COLO829 (cell line): ENCODE results near the gene SLC12A6.
"Not testable (repeated sequence)": the region's sequence is repeated elsewhere in the genome, so short reads cannot be mapped to it uniquely, and the experiment has no call there.

Source experiments
- DNase-seq: peaks from one replicate; pipeline ENCODE4 v3.0.0; 2012; ENCODE audit warnings: low spot score

SLC12A6 gene

GRCh38 chr15:34337557-34338306 lies at the start of gene SLC12A6:
SLC12A6 (minus strand) TSS chr15:34337781; CDS start chr15:34336680, 1,101 bp downstream.
- DNase-seq, result peak; percentile 59

- not testable (repeated sequence) for DNase-seq
Observed at GRCh38 chr15:34381829-34382521, 44.4 kb upstream of the SLC12A6 start.

- DNase-seq, result not testable (repeated sequence)
Observed at GRCh38 chr15:34380491-34380890, 42.9 kb upstream of the SLC12A6 start.

GRCh38 chr15:34376856-34377255 lies 39.3 kb upstream of the SLC12A6 start:
- no peak for DNase-seq

GRCh38 chr15:34375541-34375940 lies 38.0 kb upstream of the SLC12A6 start:
- DNase-seq, result not testable (repeated sequence)

- DNase-seq, result no peak
Observed at GRCh38 chr15:34374816-34375215, 37.2 kb upstream of the SLC12A6 start.

- no peak for DNase-seq
Observed at GRCh38 chr15:34373951-34374350, 36.4 kb upstream of the SLC12A6 start.

- no peak for DNase-seq
Observed at GRCh38 chr15:34370643-34371042, 33.1 kb upstream of the SLC12A6 start.

GRCh38 chr15:34370129-34370528 lies 32.5 kb upstream of the SLC12A6 start:
- no peak for DNase-seq

- peak; percentile 67 for DNase-seq
Observed at GRCh38 chr15:34367101-34368081, 29.8 kb upstream of the SLC12A6 start, which contains the start of gene LPCAT4. LPCAT4 (minus strand) TSS chr15:34367196; CDS start chr15:34367100, 96 bp downstream.

- peak; percentile 9 for DNase-seq
Observed at GRCh38 chr15:34366271-34367065, 28.9 kb upstream of the SLC12A6 start.

- no peak for DNase-seq
Observed at GRCh38 chr15:34365836-34366235, 28.3 kb upstream of the SLC12A6 start.

GRCh38 chr15:34365091-34365825 lies 27.7 kb upstream of the SLC12A6 start:
- DNase-seq, result no peak

- no peak for DNase-seq
Observed at GRCh38 chr15:34364041-34364440, 26.5 kb upstream of the SLC12A6 start.

- DNase-seq, result no peak
Observed at GRCh38 chr15:34362047-34362773, 24.6 kb upstream of the SLC12A6 start.

GRCh38 chr15:34361278-34361677 lies 23.7 kb upstream of the SLC12A6 start:
- DNase-seq, result no peak

GRCh38 chr15:34360298-34360697 lies 22.7 kb upstream of the SLC12A6 start:
- no peak for DNase-seq

GRCh38 chr15:34359416-34359815 lies 21.8 kb upstream of the SLC12A6 start:
- DNase-seq, result no peak

- no peak for DNase-seq
Observed at GRCh38 chr15:34358948-34359347, 21.4 kb upstream of the SLC12A6 start.

GRCh38 chr15:34358367-34358766 lies 20.8 kb upstream of the SLC12A6 start:
- DNase-seq, result no peak
